Activated B cell treated with CpG ODN at 0.5 μM for 24 hours (primary cell): Measurements from ENCODE around the gene HERC3. TPM values are rescaled to one million over a fixed set of nuclear protein-coding genes. Genes with fewer than 3 reads are reported as not detected.
A peak's percentile ranks its signal among the peaks of the same experiment; 100 is the strongest.

Experiments used
- ATAC-seq: fragments of 200-7000 bp; cut with Tn5 transposase; one replicate; pipeline ENCODE4 v1.10.0; 2021; ENCODE audit warnings: low read depth, mild to moderate bottlenecking, moderate library complexity
- CTCF ChIA-PET: fragments of 350-600 bp; sonication (Branson Sonifier 250); formaldehyde crosslinking; loops from one replicate; lab custom pipeline; 2021; ENCODE audit warnings: antibody characterized with exemption; lab: Charles Lee
- POLR2A ChIA-PET: fragments of 350-600 bp; sonication (Branson Sonifier 250); formaldehyde crosslinking; loops from one replicate; lab custom pipeline; 2021; ENCODE audit warnings: antibody characterized with exemption; lab: Charles Lee
- DNase-seq: peaks from one replicate; pipeline ENCODE4 v3.0.0; 2022
- H3K27ac Mint-ChIP-seq: one replicate; pipeline ENCODE4 v1.8.0; 2020; ENCODE audit warnings: mixed read lengths
- H3K27me3 Mint-ChIP-seq: one replicate; pipeline ENCODE4 v1.8.0; 2021; ENCODE audit warnings: mixed read lengths
- H3K36me3 Mint-ChIP-seq: one replicate; pipeline ENCODE4 v1.8.0; 2021; ENCODE audit warnings: low read depth, mixed read lengths
- H3K4me1 Mint-ChIP-seq: one replicate; pipeline ENCODE4 v1.8.0; 2021; ENCODE audit warnings: mixed read lengths
- H3K4me3 Mint-ChIP-seq: one replicate; pipeline ENCODE4 v1.8.0; 2020; ENCODE audit warnings: mild to moderate bottlenecking, mixed read lengths
- H3K9me3 Mint-ChIP-seq: one replicate; pipeline ENCODE4 v1.8.0; 2020; ENCODE audit warnings: mixed read lengths
- intact Hi-C: fragments of 100-400 bp; cut with micrococcal nuclease; formaldehyde crosslinking; loops from one replicate; pipeline ENCODE4 v1.15.1; 2024
- total RNA-seq: library from RNA; stranded (reverse); gene quantifications from 2 replicates; pipeline ENCODE4 v1.2.3, GENCODE V29; 2022
- TF ChIP-seq, protein P1 (sequence below): fragments of 200-600 bp; IDR thresholded peaks from one replicate; pipeline ENCODE4 v1.8.0; 2022; ENCODE audit warnings: antibody characterized with exemption, mild to moderate bottlenecking

Gene HERC3
- total RNA-seq, 1 donor from 2014 or later: 27.5 TPM

- no peak for ATAC-seq
- H3K27me3 Mint-ChIP-seq: no peaks in the 10 kb centered on the region
- TF ChIP-seq, protein P1, sequence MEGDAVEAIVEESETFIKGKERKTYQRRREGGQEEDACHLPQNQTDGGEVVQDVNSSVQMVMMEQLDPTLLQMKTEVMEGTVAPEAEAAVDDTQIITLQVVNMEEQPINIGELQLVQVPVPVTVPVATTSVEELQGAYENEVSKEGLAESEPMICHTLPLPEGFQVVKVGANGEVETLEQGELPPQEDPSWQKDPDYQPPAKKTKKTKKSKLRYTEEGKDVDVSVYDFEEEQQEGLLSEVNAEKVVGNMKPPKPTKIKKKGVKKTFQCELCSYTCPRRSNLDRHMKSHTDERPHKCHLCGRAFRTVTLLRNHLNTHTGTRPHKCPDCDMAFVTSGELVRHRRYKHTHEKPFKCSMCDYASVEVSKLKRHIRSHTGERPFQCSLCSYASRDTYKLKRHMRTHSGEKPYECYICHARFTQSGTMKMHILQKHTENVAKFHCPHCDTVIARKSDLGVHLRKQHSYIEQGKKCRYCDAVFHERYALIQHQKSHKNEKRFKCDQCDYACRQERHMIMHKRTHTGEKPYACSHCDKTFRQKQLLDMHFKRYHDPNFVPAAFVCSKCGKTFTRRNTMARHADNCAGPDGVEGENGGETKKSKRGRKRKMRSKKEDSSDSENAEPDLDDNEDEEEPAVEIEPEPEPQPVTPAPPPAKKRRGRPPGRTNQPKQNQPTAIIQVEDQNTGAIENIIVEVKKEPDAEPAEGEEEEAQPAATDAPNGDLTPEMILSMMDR: no peak
Measured at GRCh38 chr4:88697141-88697540, 104.9 kb downstream of the HERC3 start.

DNA sequence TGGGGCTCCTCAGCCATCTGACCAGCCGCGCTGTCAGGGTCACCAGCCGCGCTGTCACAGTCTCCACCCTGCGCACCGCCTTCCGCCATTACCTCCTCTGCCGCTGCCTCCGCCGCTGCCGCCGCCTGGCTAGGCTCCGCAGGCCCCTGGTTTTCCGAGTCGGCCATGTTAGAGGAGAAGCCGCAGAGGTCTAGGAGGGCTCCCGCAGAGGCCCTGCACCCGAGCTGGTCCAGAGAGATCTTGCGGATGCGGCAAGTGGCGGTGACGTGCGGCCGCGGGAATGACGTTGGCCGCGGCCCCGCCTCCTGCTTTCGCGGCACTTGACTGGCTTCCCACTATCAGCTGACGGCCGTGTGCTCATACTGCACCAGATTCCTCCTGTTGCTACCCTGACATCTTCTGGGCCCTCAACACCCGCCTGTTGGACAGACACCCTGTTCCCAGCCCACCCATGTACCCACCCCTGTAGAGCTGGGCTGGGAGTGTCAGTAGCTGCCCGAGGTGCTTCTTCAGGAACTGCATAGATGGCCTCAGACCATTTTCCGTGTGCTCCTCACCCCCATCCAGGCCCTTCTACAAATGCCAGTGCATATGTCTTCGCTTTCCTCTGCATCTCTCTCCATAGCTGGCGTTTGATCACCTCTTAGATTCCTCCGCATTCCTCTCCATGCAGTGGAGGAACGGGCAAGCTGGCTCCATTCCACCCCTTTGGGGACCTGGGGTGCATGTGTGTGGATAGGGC, 105.5 kb downstream of the HERC3 start, which contains the start of gene NAP1L5:
Gene NAP1L5 (minus strand): TSS at position 242 of the 742 bp plus-strand sequence. CDS start 75 bp downstream, at position 167.
- ChIA-PET CTCF (interaction anchor here (1.0 kb wide), 1 partner anchor 171 kb away, joined by 3 read pairs; no protein-coding TSS in a partner anchor), POLR2A (interaction anchor here (0.7 to 1.6 kb wide), 2 partner anchors 105 to 106 kb away, joined by 4 to 6 read pairs; partner anchors contain the start of gene HERC3)
- ATAC-seq: peak; percentile 84
- Mint-ChIP-seq H3K4me3 (peak within 1 kb of the TSS; percentile 89), H3K4me1 (peaks cover 9% of the 10 kb centered on the region), H3K27ac (peak within 1 kb of the TSS; percentile 78), H3K27me3 (no peaks in the 10 kb centered on the region), H3K9me3 (no peaks in the 10 kb centered on the region), H3K36me3 (peaks cover 45% of the 10 kb centered on the region)
- TF ChIP-seq, protein P1: no peak
- peak; percentile 55 for DNase-seq
- intact Hi-C loops: loop anchor here (1.0 to 10.0 kb wide), 2 partner anchors 105 to 417 kb away; partner anchors contain the start of genes HERC3 and TIGD2

More at GRCh38 chr4:88697141-88697540, 104.9 kb downstream of the HERC3 start:
- DNase-seq: no peak
- ChIA-PET CTCF (no interaction called here), POLR2A (interaction anchor here (1.6 kb wide), 1 partner anchor 105 kb away, joined by 6 read pairs; the partner anchor contains the start of gene HERC3)
- Mint-ChIP-seq H3K36me3 (peaks cover 39% of the 10 kb centered on the region), H3K27ac (peak overlapping the region; percentile 78), H3K9me3 (no peaks in the 10 kb centered on the region), H3K4me3 (peak overlapping the region; percentile 89), H3K4me1 (peaks cover 9% of the 10 kb centered on the region)
- intact Hi-C loops: loop anchor here (1.0 to 10.0 kb wide), 2 partner anchors 105 to 418 kb away; partner anchors contain the start of genes HERC3 and TIGD2

DNA sequence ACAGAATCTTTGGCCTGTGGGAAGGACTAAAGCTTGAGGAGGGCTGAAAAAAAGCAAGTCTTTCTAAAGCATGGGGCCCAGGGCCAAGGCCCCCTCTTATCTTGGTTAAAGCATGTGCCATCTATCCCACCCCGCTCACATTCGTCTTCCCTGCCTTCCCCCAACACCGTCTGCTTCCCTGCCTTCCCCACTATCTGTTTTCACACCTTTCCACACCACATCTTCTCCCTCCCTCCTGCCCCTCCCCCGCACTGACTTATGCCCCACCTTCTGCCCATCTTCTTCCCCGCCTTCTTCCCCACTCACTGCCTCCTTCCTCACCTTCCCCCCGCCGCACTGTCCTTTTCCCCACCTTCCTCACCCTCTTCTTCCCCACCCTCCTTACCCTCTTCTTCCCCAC, 106.2 kb downstream of the HERC3 start:
- TF ChIP-seq, protein P1: no peak
- no peak overlapping the region for H3K27ac Mint-ChIP-seq

DNA sequence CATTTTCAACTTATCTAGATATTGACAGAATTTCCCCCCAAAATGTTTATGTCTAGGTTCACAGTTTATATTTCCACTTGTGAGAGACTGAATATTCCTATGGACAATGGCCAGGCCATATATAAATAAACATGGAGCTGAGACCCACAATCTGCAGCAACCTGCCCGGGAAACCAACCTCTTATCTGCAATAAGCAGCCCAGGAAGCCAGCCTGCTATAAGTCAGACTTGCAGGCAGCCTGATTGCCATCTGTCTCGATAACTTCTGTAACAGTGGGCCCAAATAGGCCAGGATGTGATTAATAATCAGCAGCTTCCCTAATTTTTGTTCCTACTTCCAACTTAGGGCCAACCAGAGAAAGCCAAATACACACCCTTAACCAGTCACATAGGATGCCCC, 110.5 kb downstream of the HERC3 start:
- H3K27ac Mint-ChIP-seq: no peak overlapping the region
- intact Hi-C loops: no loop called here
- H3K36me3 Mint-ChIP-seq: peaks cover 68% of the 10 kb centered on the region
- H3K9me3 Mint-ChIP-seq: no peaks in the 10 kb centered on the region
- H3K27me3 Mint-ChIP-seq: no peaks in the 10 kb centered on the region
- TF ChIP-seq, protein P1: no peak
- ChIA-PET POLR2A (no interaction called here), CTCF (no interaction called here)
- no peak for DNase-seq
- peaks cover 5% of the 10 kb centered on the region for H3K4me1 Mint-ChIP-seq
- ATAC-seq: no peak
- H3K4me3 Mint-ChIP-seq: no peak overlapping the region

More for the DNA sequence above, 106.2 kb downstream of the HERC3 start:
- ATAC-seq (no peak), DNase-seq (no peak)
- intact Hi-C loops: loop anchor here (10.0 kb wide), 1 partner anchor 416 kb away; the partner anchor contains the start of gene TIGD2
- H3K27me3 Mint-ChIP-seq: no peaks in the 10 kb centered on the region
- ChIA-PET CTCF (interaction anchor here (1.0 kb wide), 1 partner anchor 171 kb away, joined by 3 read pairs; no protein-coding TSS in a partner anchor), POLR2A (interaction anchor here (0.7 to 1.6 kb wide), 2 partner anchors 106 to 107 kb away, joined by 4 to 6 read pairs; partner anchors contain the start of gene HERC3)
- H3K36me3 Mint-ChIP-seq: peaks cover 49% of the 10 kb centered on the region
- peaks cover 9% of the 10 kb centered on the region for H3K4me1 Mint-ChIP-seq
- H3K9me3 Mint-ChIP-seq: no peaks in the 10 kb centered on the region
- no peak overlapping the region for H3K4me3 Mint-ChIP-seq

DNA sequence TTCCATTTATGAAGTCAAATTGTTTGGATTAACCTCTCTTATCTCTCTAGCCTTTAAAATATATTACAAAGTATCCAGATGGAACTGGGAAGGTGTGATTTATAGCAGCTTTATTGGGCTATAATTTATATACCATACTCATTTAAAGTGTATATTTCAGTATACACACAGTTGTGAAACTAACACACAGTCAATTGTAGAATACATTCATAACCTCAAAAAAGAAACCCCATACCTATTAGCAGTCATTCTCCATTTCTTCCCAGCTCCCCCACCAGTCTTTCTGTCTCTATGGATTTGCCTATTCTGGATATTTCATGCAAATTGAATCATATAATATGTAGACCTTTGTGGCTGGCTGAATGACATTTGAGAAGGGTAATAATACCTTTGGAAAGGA, 112.9 kb downstream of the HERC3 start:
- Mint-ChIP-seq H3K4me1 (no peaks in the 10 kb centered on the region), H3K36me3 (peaks cover 80% of the 10 kb centered on the region), H3K27me3 (no peaks in the 10 kb centered on the region), H3K4me3 (no peak overlapping the region), H3K27ac (no peak overlapping the region), H3K9me3 (no peaks in the 10 kb centered on the region)
- CTCF ChIA-PET: no interaction called here
- TF ChIP-seq, protein P1: no peak
- intact Hi-C loops: no loop called here
- POLR2A ChIA-PET: no interaction called here
- ATAC-seq (no peak), DNase-seq (no peak)
